ENCODE results near the gene CERK. TPM values are rescaled to one million over a fixed set of nuclear protein-coding genes. Genes with fewer than 3 reads are reported as not detected.
A peak's percentile ranks its signal among the peaks of the same experiment; 100 is the strongest.

Gene CERK
- total RNA-seq, 5 donors from 2014 or later (not counting 1 experiment from before 2014, with no cell fraction given), result 77.4 to 155 (median 125) TPM

GRCh38 chr22:46686221-46687047 lies 51.6 kb downstream of the CERK start:
- H3K27me3 Mint-ChIP-seq, result no peaks in the 10 kb centered on the region
- Histone ChIP-seq H3K9me3 (no peaks in the 10 kb centered on the region), H3K4me3 (ENCODE audit: control insufficient read depth in 1 of 2, extremely low read depth in 1 of 2, low read length in 1 of 2) (no peak overlapping the region), H3K36me3 (ENCODE audit: control insufficient read depth in 2 of 2, extremely low read depth in 1 of 2, insufficient read depth in 1 of 2, low read length in 1 of 2) (peaks cover 40 to 60% of the 10 kb centered on the region in 2 donors), H3K4me1 (ENCODE audit: control insufficient read depth in 1 of 2, extremely low read depth in 1 of 2, insufficient read depth in 2 of 2, low read length in 2 of 2) (peaks cover 5 to 22% of the 10 kb centered on the region in 2 experiments), H3K27ac (ENCODE audit: low read length) (no peak overlapping the region), H3K27me3 (replicated peaks in 1 of 2; ENCODE audit: control insufficient read depth in 2 of 2, extremely low read depth in 1 of 2, insufficient read depth in 2 of 2, low read length in 1 of 2) (no peaks in the 10 kb centered on the region)
- no peak overlapping the region for H3K4me3 Mint-ChIP-seq
- no peaks in the 10 kb centered on the region for H3K9me3 Mint-ChIP-seq
- no peak for DNase-seq
- no peak for ATAC-seq (replicated peaks in 1 of 4)
- WGBS (ENCODE audit: insufficient coverage), result 77% methylated on average over 27 of the region's 33 CpGs
- H3K36me3 Mint-ChIP-seq, result peaks cover 24% of the 10 kb centered on the region
- POLR2A ChIA-PET, result no interaction called here
- CTCF ChIA-PET, result no interaction called here
- H3K27ac Mint-ChIP-seq, result peak overlapping the region; percentile 36 to 82
- H3K4me1 Mint-ChIP-seq, result peaks cover 27 to 30% (median 28%) of the 10 kb centered on the region in 3 donors

GRCh38 chr22:46684706-46685105 lies 53.3 kb downstream of the CERK start:
- DNase-seq (peak in 1 of 35 experiments; percentile 37), ATAC-seq (replicated peaks in 1 of 4) (peak in 1 of 4 experiments; percentile 47)
- H3K4me1 Mint-ChIP-seq, result peaks cover 27 to 30% (median 28%) of the 10 kb centered on the region in 3 donors
- Histone ChIP-seq H3K4me1 (ENCODE audit: control insufficient read depth in 1 of 2, extremely low read depth in 1 of 2, insufficient read depth in 2 of 2, low read length in 2 of 2) (peaks cover 5 to 25% of the 10 kb centered on the region in 2 experiments), H3K4me3 (ENCODE audit: control insufficient read depth in 1 of 2, extremely low read depth in 1 of 2, low read length in 1 of 2) (no peak overlapping the region), H3K36me3 (ENCODE audit: control insufficient read depth in 2 of 2, extremely low read depth in 1 of 2, insufficient read depth in 1 of 2, low read length in 1 of 2) (peaks cover 31 to 42% of the 10 kb centered on the region in 2 donors), H3K27ac (ENCODE audit: low read length) (no peak overlapping the region), H3K27me3 (replicated peaks in 1 of 2; ENCODE audit: control insufficient read depth in 2 of 2, extremely low read depth in 1 of 2, insufficient read depth in 2 of 2, low read length in 1 of 2) (no peaks in the 10 kb centered on the region), H3K9me3 (no peaks in the 10 kb centered on the region)
- no peaks in the 10 kb centered on the region for H3K9me3 Mint-ChIP-seq
- H3K4me3 Mint-ChIP-seq, result no peak overlapping the region
- 60% methylated on average over 9 of the region's 10 CpGs for WGBS (ENCODE audit: insufficient coverage)
- H3K27ac Mint-ChIP-seq, result peak overlapping the region; percentile 46 to 82
- H3K27me3 Mint-ChIP-seq, result no peaks in the 10 kb centered on the region
- ChIA-PET CTCF (no interaction called here), POLR2A (interaction anchor here in 1 of 2 donors (0.6 kb wide), 1 partner anchor 10 kb away, joined by 3 read pairs; no protein-coding TSS in a partner anchor)
- H3K36me3 Mint-ChIP-seq, result peaks cover 14% of the 10 kb centered on the region

GRCh38 chr22:46682011-46682731 lies 55.9 kb downstream of the CERK start:
- no peak overlapping the region for H3K4me3 Mint-ChIP-seq
- H3K36me3 ChIP-seq (ENCODE audit: control insufficient read depth in 2 of 2, extremely low read depth in 1 of 2, insufficient read depth in 1 of 2, low read length in 1 of 2), result peaks cover 22 to 30% of the 10 kb centered on the region in 2 donors
- no peak overlapping the region for H3K27ac Mint-ChIP-seq
- no peaks in the 10 kb centered on the region for H3K27me3 ChIP-seq (replicated peaks in 1 of 2; ENCODE audit: control insufficient read depth in 2 of 2, extremely low read depth in 1 of 2, insufficient read depth in 2 of 2, low read length in 1 of 2)
- H3K27me3 Mint-ChIP-seq, result no peaks in the 10 kb centered on the region
- H3K36me3 Mint-ChIP-seq, result peaks cover 10% of the 10 kb centered on the region
- H3K9me3 ChIP-seq, result no peaks in the 10 kb centered on the region
- H3K27ac ChIP-seq (ENCODE audit: low read length), result no peak overlapping the region
- ATAC-seq (replicated peaks in 1 of 4) (no peak), DNase-seq (no peak)
- H3K4me1 Mint-ChIP-seq, result peaks cover 31 to 34% (median 32%) of the 10 kb centered on the region in 3 donors
- H3K9me3 Mint-ChIP-seq, result no peaks in the 10 kb centered on the region
- H3K4me1 ChIP-seq (ENCODE audit: control insufficient read depth in 1 of 2, extremely low read depth in 1 of 2, insufficient read depth in 2 of 2, low read length in 2 of 2), result peaks cover 5 to 34% of the 10 kb centered on the region in 2 experiments
- H3K4me3 ChIP-seq (ENCODE audit: control insufficient read depth in 1 of 2, extremely low read depth in 1 of 2, low read length in 1 of 2), result no peak overlapping the region
- CTCF ChIA-PET, result interaction anchor here in 1 of 2 donors (1.1 kb wide), 1 partner anchor 118 kb away, joined by 3 read pairs; no protein-coding TSS in a partner anchor
- POLR2A ChIA-PET, result no interaction called here
- WGBS (ENCODE audit: insufficient coverage), result 89% methylated on average over 17 of the region's 19 CpGs

GRCh38 chr22:46681010-46681409 lies 57.0 kb downstream of the CERK start:
- Histone ChIP-seq H3K4me1 (ENCODE audit: control insufficient read depth in 1 of 2, extremely low read depth in 1 of 2, insufficient read depth in 2 of 2, low read length in 2 of 2) (peaks cover 3 to 27% of the 10 kb centered on the region in 2 experiments), H3K27me3 (replicated peaks in 1 of 2; ENCODE audit: control insufficient read depth in 2 of 2, extremely low read depth in 1 of 2, insufficient read depth in 2 of 2, low read length in 1 of 2) (no peaks in the 10 kb centered on the region), H3K4me3 (ENCODE audit: control insufficient read depth in 1 of 2, extremely low read depth in 1 of 2, low read length in 1 of 2) (no peak overlapping the region), H3K9me3 (no peaks in the 10 kb centered on the region), H3K27ac (ENCODE audit: low read length) (peak overlapping the region; percentile 5), H3K36me3 (ENCODE audit: control insufficient read depth in 2 of 2, extremely low read depth in 1 of 2, insufficient read depth in 1 of 2, low read length in 1 of 2) (peaks cover 11 to 28% of the 10 kb centered on the region in 2 donors)
- DNase-seq (peak in 2 of 35 experiments; percentile 8 to 37), ATAC-seq (replicated peaks in 1 of 4) (peak in 3 of 4 experiments; percentile 26 to 36 (median 31))
- H3K9me3 Mint-ChIP-seq, result no peaks in the 10 kb centered on the region
- ChIA-PET POLR2A (no interaction called here), CTCF (no interaction called here)
- no peak overlapping the region for H3K27ac Mint-ChIP-seq
- no peaks in the 10 kb centered on the region for H3K27me3 Mint-ChIP-seq
- peaks cover 4% of the 10 kb centered on the region for H3K36me3 Mint-ChIP-seq
- peaks cover 24 to 32% (median 24%) of the 10 kb centered on the region in 3 donors for H3K4me1 Mint-ChIP-seq
- H3K4me3 Mint-ChIP-seq, result no peak overlapping the region
- 89% methylated on average over 5 of the region's 7 CpGs for WGBS (ENCODE audit: insufficient coverage)

GRCh38 chr22:46679706-46680269 lies 58.3 kb downstream of the CERK start:
- ATAC-seq (replicated peaks in 1 of 4) (no peak), DNase-seq (no peak)
- H3K27me3 Mint-ChIP-seq, result no peaks in the 10 kb centered on the region
- no peaks in the 10 kb centered on the region for H3K9me3 ChIP-seq
- no peaks in the 10 kb centered on the region for H3K27me3 ChIP-seq (replicated peaks in 1 of 2; ENCODE audit: control insufficient read depth in 2 of 2, extremely low read depth in 1 of 2, insufficient read depth in 2 of 2, low read length in 1 of 2)
- H3K4me3 Mint-ChIP-seq, result no peak overlapping the region
- H3K36me3 Mint-ChIP-seq, result no peaks in the 10 kb centered on the region
- POLR2A ChIA-PET, result no interaction called here
- H3K27ac Mint-ChIP-seq, result no peak overlapping the region
- CTCF ChIA-PET, result interaction anchor here in 1 of 2 donors (0.7 kb wide), 1 partner anchor 38 kb away, joined by 3 read pairs; no protein-coding TSS in a partner anchor
- H3K4me3 ChIP-seq (ENCODE audit: control insufficient read depth in 1 of 2, extremely low read depth in 1 of 2, low read length in 1 of 2), result no peak overlapping the region
- H3K4me1 Mint-ChIP-seq, result peaks cover 18 to 24% (median 18%) of the 10 kb centered on the region in 3 donors
- peaks cover 3 to 28% of the 10 kb centered on the region in 2 donors for H3K36me3 ChIP-seq (ENCODE audit: control insufficient read depth in 2 of 2, extremely low read depth in 1 of 2, insufficient read depth in 1 of 2, low read length in 1 of 2)
- WGBS (ENCODE audit: insufficient coverage), result 94% methylated on average over 12 of the region's 16 CpGs
- no peak overlapping the region for H3K27ac ChIP-seq (ENCODE audit: low read length)
- H3K9me3 Mint-ChIP-seq, result no peaks in the 10 kb centered on the region
- peaks cover 3 to 26% of the 10 kb centered on the region in 2 experiments for H3K4me1 ChIP-seq (ENCODE audit: control insufficient read depth in 1 of 2, extremely low read depth in 1 of 2, insufficient read depth in 2 of 2, low read length in 2 of 2)
